NT2/D1 (cell line): ENCODE measurements around the gene ARHGAP10.

Experiments used
- SUZ12 ChIP-seq: IDR thresholded peaks from 2 replicates; pipeline ENCODE4 v1.6.1; 2011; ENCODE audit not compliant: insufficient read length, insufficient read depth; ENCODE audit errors: extremely low read depth
- YY1 ChIP-seq: IDR thresholded peaks from 2 replicates; pipeline ENCODE4 v1.6.1; 2011; ENCODE audit not compliant: insufficient read length, insufficient read depth
- ZNF274 ChIP-seq: IDR thresholded peaks from 2 replicates; pipeline ENCODE4 v1.6.1; 2011; ENCODE audit warnings: mild to moderate bottlenecking, low read depth, low read length

GRCh38 chr4:147963839-147964238 is 232.0 kb downstream of the ARHGAP10 start:
- TF ChIP-seq ZNF274 (no peak), SUZ12 (no peak), YY1 (no peak)
